Hematopoietic multipotent progenitor cell treated with erythropoietin and hydrocortisone succinate and interleukin-3 and kit ligand, for 17 days (in vitro differentiated cells): ENCODE results near the gene MARCHF3.
A peak's percentile ranks its signal among the peaks of the same experiment; 100 is the strongest.
"Not testable (repeated sequence)": the region's sequence is repeated elsewhere in the genome, so short reads cannot be mapped to it uniquely, and the experiment has no call there.

ENCODE experiments used
- DNase-seq: peaks from one replicate; pipeline ENCODE4 v3.0.0-alpha.2; 2015; ENCODE audit warnings: low spot score

The MARCHF3 gene

GRCh38 chr5:127011961-127012644 is 18.3 kb downstream of the MARCHF3 start:
- DNase-seq: no peak

- no peak for DNase-seq
Measured at GRCh38 chr5:127011153-127011552, 19.2 kb downstream of the MARCHF3 start.

- DNase-seq: no peak
Measured at GRCh38 chr5:127010362-127010761, 20.0 kb downstream of the MARCHF3 start.

- DNase-seq: no peak
Measured at GRCh38 chr5:127009784-127010183, 20.6 kb downstream of the MARCHF3 start.

- DNase-seq: no peak
Measured at GRCh38 chr5:127008300-127008975, 21.9 kb downstream of the MARCHF3 start.

GRCh38 chr5:127007522-127007921 is 22.8 kb downstream of the MARCHF3 start:
- no peak for DNase-seq

- no peak for DNase-seq
Measured at GRCh38 chr5:127006744-127007143, 23.6 kb downstream of the MARCHF3 start.

GRCh38 chr5:127005282-127005681 is 25.1 kb downstream of the MARCHF3 start:
- DNase-seq: not testable (repeated sequence)

GRCh38 chr5:127004721-127005120 is 25.6 kb downstream of the MARCHF3 start:
- DNase-seq: no peak

GRCh38 chr5:127003798-127004495 is 26.4 kb downstream of the MARCHF3 start:
- no peak for DNase-seq

GRCh38 chr5:127002390-127002789 is 28.0 kb downstream of the MARCHF3 start:
- DNase-seq: no peak

GRCh38 chr5:127001621-127002296 is 28.6 kb downstream of the MARCHF3 start:
- DNase-seq: no peak

- DNase-seq: no peak
Measured at GRCh38 chr5:126998895-126999570, 31.3 kb downstream of the MARCHF3 start.

- peak; percentile 81 for DNase-seq
Measured at GRCh38 chr5:126998201-126998631, 32.1 kb downstream of the MARCHF3 start.

GRCh38 chr5:126995689-126996088 is 34.7 kb downstream of the MARCHF3 start:
- DNase-seq: no peak

GRCh38 chr5:126995039-126995438 is 35.3 kb downstream of the MARCHF3 start:
- no peak for DNase-seq

- DNase-seq: no peak
Measured at GRCh38 chr5:126994485-126994884, 35.9 kb downstream of the MARCHF3 start.

- no peak for DNase-seq
Measured at GRCh38 chr5:126988021-126988569, 42.3 kb downstream of the MARCHF3 start.

GRCh38 chr5:126987271-126987899 is 43.0 kb downstream of the MARCHF3 start:
- DNase-seq: no peak

GRCh38 chr5:126984632-126985031 is 45.7 kb downstream of the MARCHF3 start:
- DNase-seq: no peak

- DNase-seq: no peak
Measured at GRCh38 chr5:126983874-126984266, 46.5 kb downstream of the MARCHF3 start.
